ENCODE data around the gene ATF4. TPM values are rescaled to one million over a fixed set of nuclear protein-coding genes. Genes with fewer than 3 reads are reported as not detected.
A peak's percentile ranks its signal among the peaks of the same experiment; 100 is the strongest.

ATF4 gene
- total and polyA plus RNA-seq, 2 of the 13 experiments (the other 11 are each of a cell fraction or from before 2014, with no cell fraction given) = 486 to 1,297 TPM

DNA sequence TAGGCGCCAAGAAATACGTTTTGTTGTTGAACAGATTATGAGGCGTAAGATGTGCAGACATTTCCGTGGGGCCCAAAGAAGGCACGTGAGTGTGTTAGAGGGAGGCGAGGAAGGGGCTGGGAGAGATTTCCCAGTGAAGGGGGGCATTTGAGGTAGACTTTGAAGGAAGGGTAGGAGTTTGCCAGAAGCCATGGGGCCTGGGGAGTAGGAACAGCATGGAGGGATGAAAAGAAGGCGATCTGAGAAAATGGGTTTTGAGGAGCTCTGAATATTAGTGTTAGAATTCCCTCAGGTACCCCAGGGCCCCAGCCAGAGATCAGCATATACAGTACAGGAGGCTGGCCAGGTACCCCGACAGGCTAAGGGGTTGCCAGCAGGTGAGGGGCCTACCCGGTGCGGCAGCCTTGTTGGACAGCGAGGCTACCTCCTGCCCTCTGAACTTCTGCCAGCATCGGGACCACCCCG lies 18.7 kb upstream of the ATF4 start (continued):
- no peak for TF ChIP-seq ZSCAN12 (CRISPR knock-in tag; IDR thresholded peaks at IDR 0.05)
- TF ChIP-seq, protein P1, sequence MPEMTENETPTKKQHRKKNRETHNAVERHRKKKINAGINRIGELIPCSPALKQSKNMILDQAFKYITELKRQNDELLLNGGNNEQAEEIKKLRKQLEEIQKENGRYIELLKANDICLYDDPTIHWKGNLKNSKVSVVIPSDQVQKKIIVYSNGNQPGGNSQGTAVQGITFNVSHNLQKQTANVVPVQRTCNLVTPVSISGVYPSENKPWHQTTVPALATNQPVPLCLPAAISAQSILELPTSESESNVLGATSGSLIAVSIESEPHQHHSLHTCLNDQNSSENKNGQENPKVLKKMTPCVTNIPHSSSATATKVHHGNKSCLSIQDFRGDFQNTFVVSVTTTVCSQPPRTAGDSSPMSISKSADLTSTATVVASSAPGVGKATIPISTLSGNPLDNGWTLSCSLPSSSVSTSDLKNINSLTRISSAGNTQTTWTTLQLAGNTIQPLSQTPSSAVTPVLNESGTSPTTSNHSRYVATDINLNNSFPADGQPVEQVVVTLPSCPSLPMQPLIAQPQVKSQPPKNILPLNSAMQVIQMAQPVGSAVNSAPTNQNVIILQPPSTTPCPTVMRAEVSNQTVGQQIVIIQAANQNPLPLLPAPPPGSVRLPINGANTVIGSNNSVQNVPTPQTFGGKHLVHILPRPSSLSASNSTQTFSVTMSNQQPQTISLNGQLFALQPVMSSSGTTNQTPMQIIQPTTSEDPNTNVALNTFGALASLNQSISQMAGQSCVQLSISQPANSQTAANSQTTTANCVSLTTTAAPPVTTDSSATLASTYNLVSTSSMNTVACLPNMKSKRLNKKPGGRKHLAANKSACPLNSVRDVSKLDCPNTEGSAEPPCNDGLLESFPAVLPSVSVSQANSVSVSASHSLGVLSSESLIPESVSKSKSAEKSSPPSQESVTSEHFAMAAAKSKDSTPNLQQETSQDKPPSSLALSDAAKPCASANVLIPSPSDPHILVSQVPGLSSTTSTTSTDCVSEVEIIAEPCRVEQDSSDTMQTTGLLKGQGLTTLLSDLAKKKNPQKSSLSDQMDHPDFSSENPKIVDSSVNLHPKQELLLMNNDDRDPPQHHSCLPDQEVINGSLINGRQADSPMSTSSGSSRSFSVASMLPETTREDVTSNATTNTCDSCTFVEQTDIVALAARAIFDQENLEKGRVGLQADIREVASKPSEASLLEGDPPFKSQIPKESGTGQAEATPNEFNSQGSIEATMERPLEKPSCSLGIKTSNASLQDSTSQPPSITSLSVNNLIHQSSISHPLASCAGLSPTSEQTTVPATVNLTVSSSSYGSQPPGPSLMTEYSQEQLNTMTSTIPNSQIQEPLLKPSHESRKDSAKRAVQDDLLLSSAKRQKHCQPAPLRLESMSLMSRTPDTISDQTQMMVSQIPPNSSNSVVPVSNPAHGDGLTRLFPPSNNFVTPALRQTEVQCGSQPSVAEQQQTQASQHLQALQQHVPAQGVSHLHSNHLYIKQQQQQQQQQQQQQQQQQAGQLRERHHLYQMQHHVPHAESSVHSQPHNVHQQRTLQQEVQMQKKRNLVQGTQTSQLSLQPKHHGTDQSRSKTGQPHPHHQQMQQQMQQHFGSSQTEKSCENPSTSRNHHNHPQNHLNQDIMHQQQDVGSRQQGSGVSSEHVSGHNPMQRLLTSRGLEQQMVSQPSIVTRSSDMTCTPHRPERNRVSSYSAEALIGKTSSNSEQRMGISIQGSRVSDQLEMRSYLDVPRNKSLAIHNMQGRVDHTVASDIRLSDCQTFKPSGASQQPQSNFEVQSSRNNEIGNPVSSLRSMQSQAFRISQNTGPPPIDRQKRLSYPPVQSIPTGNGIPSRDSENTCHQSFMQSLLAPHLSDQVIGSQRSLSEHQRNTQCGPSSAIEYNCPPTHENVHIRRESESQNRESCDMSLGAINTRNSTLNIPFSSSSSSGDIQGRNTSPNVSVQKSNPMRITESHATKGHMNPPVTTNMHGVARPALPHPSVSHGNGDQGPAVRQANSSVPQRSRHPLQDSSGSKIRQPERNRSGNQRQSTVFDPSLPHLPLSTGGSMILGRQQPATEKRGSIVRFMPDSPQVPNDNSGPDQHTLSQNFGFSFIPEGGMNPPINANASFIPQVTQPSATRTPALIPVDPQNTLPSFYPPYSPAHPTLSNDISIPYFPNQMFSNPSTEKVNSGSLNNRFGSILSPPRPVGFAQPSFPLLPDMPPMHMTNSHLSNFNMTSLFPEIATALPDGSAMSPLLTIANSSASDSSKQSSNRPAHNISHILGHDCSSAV (CRISPR knock-in tag; IDR thresholded peaks at IDR 0.05; ENCODE audit: borderline replicate concordance) = no peak
- no peak for TF ChIP-seq ZNF567 (CRISPR knock-in tag; IDR thresholded peaks at IDR 0.05; ENCODE audit: borderline replicate concordance)
- TF ChIP-seq, protein P2, sequence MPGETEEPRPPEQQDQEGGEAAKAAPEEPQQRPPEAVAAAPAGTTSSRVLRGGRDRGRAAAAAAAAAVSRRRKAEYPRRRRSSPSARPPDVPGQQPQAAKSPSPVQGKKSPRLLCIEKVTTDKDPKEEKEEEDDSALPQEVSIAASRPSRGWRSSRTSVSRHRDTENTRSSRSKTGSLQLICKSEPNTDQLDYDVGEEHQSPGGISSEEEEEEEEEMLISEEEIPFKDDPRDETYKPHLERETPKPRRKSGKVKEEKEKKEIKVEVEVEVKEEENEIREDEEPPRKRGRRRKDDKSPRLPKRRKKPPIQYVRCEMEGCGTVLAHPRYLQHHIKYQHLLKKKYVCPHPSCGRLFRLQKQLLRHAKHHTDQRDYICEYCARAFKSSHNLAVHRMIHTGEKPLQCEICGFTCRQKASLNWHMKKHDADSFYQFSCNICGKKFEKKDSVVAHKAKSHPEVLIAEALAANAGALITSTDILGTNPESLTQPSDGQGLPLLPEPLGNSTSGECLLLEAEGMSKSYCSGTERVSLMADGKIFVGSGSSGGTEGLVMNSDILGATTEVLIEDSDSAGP (CRISPR knock-in tag; IDR thresholded peaks at IDR 0.05; ENCODE audit: borderline replicate concordance) = 0 out of 2 replicates have a peak, but pooled peaks have one; percentile 12
- TF ChIP-seq JDP2 (CRISPR knock-in tag; IDR thresholded peaks at IDR 0.05; ENCODE audit: borderline replicate concordance) = no peak
- no peak for TF ChIP-seq FLYWCH1 (CRISPR knock-in tag; IDR thresholded peaks at IDR 0.05)
- no peak for TF ChIP-seq ZNF790 (CRISPR knock-in tag; IDR thresholded peaks at IDR 0.05; ENCODE audit: borderline replicate concordance)
- TF ChIP-seq MED13 (CRISPR knock-in tag; IDR thresholded peaks at IDR 0.05) = no peak
- TF ChIP-seq ZNF230 (CRISPR knock-in tag; IDR thresholded peaks at IDR 0.05) = 0 out of 2 replicates have a peak, but pooled peaks have one; percentile 19
- TF ChIP-seq PITX1 (CRISPR knock-in tag; IDR thresholded peaks at IDR 0.05) = 0 out of 2 replicates have a peak, but pooled peaks have one; percentile 2
- no peak for TF ChIP-seq ZNF552 (CRISPR knock-in tag; IDR thresholded peaks at IDR 0.05; ENCODE audit: borderline replicate concordance)
- TF ChIP-seq, protein P3, sequence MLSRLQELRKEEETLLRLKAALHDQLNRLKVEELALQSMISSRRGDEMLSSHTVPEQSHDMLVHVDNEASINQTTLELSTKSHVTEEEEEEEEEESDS (CRISPR knock-in tag; IDR thresholded peaks at IDR 0.05; ENCODE audit: borderline replicate concordance) = no peak
- TF ChIP-seq MEIS1 (CRISPR knock-in tag; IDR thresholded peaks at IDR 0.05; ENCODE audit: borderline replicate concordance) = no peak; the same call in 1 of the 2 replicates
- 0 out of 2 replicates have a peak, but pooled peaks have one; percentile 11 for TF ChIP-seq ZNF598 (CRISPR knock-in tag; IDR thresholded peaks at IDR 0.05; ENCODE audit: borderline replicate concordance)
- TF ChIP-seq HNRNPUL1 (IDR thresholded peaks at IDR 0.05; ENCODE audit: low read depth, low read length) = no peak
- TF ChIP-seq HNF4G (IDR thresholded peaks at IDR 0.05; ENCODE audit: borderline replicate concordance, low read depth, low read length) = no peak
- 0 out of 2 replicates have a peak, but pooled peaks have one; percentile 10 for TF ChIP-seq HNF4G (CRISPR knock-in tag; IDR thresholded peaks at IDR 0.05; ENCODE audit: borderline replicate concordance, low read depth)

Measured in HepG2 (cell line).